Fibroblast of skin of right quadriceps (primary cell): ENCODE measurements around the gene PCED1B.
"Not testable (repeated sequence)": the region's sequence is repeated elsewhere in the genome, so short reads cannot be mapped to it uniquely, and the experiment has no call there.

Source experiments
- DNase-seq: peaks from one replicate; pipeline ENCODE4 v3.0.0-alpha.2; 2013

The PCED1B gene

DNA sequence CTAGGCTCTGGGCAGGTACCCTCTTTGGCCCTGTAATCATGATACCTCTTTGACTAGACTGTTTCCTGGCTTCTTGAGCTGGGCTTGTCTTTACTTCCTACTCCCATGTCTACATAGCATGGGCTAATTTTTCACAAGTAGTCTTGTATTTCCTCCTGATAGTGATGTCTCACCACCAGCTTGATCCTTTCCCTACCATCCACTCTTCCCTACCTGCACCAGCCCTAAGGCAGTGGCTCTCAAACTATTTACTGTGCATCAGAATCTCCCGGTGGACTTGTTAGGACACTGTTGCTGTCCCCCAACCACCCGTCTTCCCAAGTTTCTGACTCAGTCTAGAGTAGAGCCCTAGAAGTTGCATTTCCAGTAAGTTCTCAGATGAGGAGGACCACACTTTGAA is 163.0 kb downstream of the PCED1B start:
- DNase-seq = no peak

DNA sequence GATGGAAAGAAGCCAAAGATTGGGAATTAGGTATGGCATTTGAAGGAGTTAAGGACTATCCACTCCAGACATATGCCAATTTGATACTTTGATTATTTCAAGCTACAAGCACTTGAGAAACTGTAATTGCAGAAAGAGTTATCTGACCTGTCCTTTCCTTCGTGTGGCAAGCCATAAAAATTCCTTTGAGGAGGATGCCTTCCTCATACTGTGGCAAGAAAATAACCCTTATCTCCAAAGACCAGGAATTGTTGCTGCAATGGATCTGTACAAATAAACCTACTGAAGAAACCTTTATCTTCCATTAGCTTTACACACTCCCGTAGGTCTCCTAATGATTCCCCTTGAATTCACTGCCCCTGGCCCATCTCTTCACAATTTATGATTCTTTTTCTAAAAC is 165.4 kb downstream of the PCED1B start:
- no peak for DNase-seq

DNA sequence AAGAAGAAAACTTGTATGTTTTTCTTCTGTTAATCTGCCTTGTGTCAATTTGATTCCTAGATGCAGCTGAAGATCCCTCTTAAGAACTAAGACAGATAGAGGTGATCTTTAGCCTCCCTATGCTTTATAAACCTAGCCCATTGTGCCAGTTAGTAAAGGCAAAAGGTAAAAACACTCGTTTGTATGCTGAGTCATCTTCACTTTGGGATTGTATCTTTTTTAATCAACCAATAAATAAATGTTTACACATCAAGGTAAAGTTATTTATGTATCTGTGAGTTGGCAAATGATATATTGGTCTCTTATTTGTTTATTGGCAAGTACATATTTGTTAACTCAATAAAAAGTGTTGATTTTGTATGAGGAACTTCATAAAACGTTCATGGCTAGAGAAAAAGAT is 166.2 kb downstream of the PCED1B start:
- no peak for DNase-seq

DNA sequence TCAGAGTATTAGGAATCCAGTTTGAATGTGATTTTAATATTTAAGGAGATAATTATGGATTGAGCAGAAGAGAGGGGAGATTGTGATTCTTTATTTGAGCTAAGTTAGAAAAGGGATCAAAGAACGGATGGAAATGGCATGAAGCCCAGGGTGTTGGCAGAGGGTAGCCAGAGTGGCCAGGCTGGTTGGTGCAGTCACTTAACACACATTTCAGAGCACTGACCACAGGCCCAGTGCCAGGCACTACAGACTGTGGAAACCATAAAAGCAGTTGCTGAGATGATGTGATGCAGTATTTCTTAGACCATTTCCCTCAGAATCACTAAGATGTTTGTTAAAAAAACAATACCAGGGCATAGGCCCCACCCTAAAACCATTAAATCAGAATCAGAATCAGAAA is 168.0 kb downstream of the PCED1B start:
- DNase-seq = no peak

DNA sequence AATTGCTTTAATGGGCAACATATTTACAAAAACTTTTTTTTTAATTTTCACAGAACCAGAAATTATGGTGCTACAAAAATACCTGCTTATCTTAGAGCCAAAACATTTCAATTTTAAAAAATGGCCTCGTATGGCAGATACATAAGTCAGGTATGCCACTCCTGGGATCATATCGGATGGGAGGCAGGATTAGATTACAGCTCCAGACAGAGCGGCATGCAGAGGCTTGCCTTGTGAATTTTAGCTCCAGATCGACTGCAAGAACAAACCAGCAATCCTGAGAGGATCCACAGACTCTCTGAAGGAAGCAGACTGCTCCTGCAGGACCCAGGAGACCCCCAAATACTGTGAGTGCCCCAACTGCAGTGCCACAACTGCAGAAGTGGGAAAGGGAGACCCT is 169.7 kb downstream of the PCED1B start:
- no peak for DNase-seq

DNA sequence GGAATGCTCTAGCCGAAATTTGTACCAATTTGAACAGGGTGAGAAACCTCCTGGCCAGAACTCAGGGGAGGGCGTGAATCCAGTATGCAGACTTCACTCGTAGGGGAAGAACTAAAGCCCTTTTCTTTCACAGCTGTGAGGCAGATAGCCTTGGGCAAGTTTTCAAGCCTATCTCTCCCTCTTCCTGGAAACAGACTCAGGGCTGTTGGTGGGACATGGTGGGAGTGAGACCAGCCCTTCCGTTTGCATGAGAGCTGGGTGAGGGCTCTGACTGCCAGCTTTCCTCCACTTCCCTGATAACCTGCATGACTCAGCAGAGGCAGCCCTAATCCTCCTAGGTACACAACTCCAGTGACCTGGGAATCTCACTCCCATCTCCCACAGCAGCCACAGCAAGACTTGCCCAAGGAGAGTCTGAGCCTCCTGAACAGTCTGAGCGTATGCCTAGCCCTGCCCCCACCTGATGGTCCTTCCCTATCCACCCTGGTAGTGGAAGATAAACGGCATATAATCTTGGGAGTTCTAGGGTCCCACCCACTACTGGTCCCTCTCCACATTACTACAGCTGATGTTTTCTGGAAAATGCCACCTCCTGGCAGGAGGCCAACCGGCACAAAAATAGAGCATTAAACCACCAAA is 170.4 kb downstream of the PCED1B start:
- DNase-seq = no peak

DNA sequence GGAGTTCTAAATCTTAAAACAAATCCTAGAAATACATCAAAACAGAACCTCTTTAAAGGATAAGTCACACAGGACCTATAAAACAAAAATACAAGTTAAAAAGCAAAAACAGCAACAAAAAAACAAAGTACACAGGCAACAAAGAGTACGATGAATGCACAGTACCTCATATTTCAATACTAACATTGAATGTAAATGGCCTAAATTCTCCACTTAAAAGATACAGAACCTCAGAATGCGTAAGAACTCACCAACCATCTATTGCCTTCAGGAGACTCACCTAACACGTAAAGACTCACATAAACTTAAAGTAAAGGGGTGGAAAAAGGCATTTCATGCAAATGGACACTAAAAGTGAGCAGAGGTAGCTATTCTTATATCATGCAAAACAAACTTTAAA is 172.5 kb downstream of the PCED1B start:
- DNase-seq = no peak

DNA sequence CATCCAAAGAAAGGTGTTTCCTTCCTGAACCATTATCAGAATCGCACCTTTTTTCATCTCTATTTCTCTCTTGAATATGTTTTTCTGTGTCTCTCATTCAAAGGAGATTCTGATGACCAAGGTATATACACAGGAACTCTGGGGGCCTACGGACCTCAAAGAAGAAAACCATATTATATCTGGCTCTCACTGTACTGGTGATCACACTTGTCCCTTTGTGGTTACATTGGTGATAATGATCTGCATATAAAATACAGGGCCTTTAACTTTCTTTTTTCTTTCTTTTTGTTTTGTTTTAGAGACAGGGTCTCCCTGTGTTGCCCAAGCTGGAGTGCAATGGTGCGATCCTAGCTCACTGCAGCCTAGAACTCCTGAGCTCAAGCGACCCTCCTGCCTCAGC is 185.5 kb downstream of the PCED1B start:
- no peak for DNase-seq

DNA sequence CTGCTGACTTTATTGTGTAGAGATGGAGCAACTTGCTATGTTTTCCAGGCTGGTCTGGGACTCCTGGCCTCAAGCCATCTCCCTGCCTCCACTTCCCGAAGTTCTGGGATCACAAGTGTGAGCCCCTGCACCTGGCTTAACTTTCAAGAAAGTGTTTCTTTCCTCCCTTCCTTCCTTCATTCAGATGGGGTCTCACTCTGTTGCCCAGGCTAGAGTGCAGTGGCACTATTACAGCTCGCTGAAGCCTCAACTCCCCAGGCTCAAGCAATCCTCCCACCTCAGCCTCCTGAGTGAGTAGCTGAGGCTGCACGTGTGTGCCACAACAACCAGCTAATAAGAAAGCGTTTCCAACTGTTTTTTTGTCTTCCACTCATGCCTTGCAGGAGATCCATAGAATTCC is 186.0 kb downstream of the PCED1B start:
- DNase-seq = no peak

DNA sequence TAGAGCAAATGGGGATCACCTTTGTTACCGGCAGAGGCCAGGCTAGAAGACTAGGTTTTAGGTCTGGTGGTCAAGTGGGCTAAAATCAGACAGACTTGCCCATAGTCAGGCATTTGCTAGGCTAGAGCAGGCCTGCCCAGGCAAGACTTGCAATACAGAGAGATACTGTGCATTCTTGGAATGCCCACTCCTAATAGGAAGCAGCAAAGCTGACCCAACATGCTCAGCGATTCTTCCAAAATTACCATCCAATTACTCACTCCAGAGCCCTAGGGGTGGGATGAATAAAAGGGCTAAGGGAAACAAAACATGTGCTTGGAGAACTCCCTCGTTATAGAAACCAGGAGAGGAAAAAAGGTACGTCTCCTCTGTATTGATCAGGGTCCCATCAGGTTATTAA is 188.2 kb downstream of the PCED1B start:
- DNase-seq = no peak

DNA sequence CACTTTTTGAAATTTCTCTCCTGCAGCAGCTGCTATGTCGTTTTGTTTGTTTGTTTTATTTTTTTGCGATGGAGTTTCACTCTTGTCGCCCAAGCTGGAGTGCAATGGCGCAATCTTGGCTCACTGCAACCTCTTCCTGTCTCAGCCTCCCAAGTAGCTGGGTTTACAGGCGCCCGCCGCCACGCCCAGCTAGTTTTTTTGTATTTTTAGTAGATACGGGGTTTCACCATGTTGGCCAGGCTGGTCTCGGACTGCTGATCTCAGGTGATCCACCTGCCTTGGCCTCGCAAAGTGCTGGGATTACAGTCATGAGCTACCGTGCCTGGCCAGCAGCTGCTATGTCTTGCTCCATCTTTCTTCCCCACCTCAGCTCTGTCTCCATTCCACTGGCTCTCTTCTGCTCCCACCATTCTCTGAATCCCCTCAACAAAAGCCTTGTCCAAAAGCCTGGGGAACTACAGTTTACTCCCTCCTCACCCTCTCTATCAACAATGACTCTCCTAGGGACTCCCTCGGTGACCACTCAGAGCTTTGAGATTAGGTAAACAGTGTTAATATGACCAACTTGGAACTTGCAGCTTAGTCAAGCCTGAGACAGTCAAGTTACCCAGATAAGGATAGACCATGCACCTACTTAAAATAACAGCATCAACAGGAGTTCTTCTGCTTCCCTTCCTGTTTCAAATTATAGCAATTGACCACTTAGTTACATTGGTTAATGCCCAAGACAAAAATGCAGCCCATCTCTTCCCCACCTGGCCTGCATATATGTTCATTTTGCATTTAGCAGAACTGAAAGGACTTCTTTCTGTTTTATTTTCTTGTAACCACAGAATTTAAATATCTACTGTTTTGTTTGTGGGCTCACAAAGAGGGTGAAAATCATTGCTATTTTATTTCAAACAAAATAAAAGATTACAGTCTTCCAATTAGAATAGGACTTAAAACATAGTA is 189.4 kb downstream of the PCED1B start:
- DNase-seq = no peak

DNA sequence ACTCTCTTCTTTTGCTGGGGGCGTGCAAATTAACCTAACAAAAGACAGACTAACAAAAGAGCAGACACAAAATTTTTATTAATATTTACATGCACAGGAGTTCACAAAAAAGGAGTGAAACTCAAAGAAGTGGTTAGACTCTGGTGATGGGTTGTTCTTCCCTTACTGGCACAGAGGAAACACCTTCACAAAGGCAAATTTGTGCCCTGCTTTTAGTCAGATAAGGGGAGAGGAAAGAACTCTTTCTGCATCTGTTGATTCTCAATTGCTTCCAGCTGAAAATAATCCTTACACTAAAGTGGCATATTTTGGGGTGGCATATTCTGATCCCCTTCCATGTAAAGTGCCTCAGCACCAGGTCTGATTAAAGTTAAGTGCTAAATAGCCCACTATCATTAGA is 190.5 kb downstream of the PCED1B start:
- no peak for DNase-seq

DNA sequence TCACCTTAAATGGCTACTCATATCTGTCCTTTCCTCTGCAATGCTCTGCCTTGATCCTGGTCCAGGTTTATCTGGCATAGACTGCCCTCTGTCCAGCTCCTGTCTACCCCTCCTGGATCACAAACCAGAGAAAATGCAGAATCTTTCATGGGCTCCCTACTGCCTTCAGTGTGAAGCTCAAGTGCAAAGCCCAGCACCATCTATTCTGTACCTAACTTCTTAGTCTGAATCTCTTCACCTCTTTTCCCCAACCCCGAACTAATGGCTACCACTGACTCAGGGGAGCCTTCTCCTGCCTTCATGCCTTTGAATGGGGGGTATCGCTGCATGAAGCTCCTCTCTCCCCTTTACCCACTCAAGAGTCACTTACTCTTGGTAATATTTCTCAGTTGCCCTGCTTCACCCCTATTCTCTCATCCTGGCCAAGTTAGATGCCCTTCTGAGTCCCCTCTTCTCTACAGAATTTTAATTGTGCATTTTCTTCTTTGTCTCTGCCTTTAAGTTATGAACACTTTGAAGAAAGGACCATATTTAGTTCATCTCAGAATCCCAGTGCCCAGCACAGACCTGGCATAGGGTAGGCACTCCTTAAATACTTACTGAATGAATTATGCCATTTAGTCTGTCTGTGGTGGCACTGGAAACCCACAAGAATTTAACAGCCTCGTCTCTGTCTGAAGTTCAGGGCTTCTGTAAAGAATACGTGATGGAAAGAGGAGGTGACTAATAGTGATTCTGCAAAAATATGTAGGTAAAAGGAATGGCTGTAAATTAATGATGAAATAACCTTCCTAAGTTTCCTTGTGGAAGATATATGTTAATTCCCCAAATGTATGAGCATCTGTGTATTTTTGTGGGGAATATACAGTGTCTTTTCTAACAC is 191.6 kb downstream of the PCED1B start:
- peak; percentile 95 for DNase-seq

DNA sequence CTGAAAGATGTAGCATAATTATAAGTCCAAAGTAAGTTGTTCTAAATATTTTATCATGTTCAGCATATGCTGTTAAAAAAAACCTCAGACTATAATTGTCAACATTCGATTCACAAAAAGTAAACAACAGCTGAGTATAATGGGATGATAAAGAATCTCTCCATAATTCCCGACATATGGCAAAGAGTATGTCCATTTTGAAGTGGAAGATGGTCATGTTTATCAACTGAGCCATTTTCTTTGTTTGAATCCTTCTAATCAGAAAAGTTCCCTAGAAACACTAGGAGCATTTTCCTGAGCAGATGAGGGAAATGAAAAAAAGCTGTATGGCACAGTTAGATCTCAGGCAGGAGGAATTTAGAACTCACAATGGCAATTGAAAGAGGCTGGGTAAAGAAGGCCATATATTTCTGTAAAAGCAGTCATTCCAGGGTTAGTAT is 192.4 kb downstream of the PCED1B start:
- DNase-seq = no peak

DNA sequence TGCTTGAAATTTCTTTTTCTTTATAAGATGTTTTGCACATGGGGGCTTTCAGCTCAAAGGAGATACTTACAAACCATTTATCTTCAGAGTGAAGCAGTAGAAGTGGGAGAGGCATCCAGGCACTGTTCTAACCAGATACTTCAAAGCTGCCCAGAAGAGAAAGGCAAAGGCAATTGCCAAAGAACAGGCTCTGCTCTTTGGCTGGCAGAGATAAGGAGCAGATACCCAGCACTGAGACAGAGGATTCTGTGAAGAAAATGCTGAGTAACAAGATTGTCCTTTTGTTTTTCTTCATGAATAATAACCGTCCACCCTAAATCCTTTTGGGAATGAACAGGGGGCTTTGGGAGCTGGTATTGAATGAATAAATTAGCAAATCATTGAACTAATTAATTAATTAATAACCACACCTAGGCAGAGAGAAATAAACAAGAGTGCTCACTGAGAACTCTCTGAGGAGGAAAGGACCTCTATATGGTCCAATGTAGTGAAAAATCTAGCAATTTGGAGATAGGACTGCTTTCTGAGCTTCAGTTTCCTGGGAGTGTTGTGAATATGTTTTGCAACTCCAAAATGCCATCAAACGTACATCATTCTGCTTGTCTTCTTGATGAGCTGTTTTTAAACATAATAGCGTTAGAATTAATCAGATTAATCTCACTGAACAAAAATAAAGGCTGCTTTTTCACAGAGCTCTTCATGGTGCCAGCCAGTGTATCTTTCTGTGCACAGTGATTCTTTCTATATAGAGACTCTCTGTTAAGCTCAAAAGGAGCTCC is 193.2 kb downstream of the PCED1B start:
- peak; percentile 25 for DNase-seq

DNA sequence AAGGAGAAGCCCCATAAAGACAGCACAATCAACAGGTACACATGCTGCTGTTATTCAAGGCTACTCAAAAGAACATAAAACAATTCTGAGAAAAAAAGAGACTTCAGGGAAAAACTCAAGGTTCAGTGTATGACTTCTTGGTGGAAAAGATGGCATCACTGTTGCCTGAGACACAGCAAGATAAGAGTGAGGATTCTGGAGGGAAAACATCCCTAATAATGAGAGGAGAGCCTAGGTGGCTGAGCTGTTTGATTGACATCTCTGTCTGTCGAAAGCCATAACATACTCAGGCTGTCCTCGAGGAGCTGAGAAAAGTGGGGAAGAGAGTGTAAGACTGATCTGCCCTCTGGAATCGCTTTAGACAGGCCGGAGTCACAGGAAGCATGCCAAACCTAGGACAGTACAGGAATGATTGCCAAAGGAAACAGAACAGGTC is 193.8 kb downstream of the PCED1B start:
- DNase-seq = no peak

DNA sequence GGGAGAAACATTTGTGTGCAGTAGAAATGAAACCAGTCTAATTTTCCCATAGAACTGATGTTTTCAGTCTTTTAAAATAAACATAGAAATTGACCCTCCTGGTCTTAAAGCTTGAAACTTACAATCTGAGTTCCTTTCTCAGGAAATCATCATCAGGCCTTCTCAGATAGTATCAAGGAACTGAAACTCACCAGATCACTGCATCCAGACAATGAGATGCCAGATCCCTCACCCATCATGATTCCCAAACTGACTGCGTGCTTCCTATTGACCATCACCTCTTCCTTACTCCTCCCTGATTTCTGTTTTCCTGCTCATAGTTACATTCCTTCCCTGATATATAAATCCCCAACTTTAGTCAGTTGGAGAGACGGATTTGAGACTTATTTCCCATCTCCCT is 195.3 kb downstream of the PCED1B start:
- no peak for DNase-seq

DNA sequence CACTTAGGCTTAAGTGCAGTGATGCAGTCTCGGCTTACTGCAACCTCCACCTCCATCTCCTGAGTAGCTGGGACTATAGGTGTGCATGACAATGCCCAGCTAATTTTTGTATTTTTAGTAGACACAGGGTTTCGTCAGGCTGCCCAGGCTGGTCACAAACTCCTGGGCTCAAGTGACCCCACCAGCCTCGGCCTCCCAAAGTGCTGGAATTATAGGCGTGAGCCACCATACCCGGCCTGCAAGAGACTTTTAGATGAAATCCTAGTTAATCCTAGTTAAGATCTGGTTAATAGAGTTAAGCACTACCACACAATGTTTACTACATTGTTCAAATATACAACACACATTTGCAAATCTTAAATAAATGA is 196.8 kb downstream of the PCED1B start:
- no peak for DNase-seq

DNA sequence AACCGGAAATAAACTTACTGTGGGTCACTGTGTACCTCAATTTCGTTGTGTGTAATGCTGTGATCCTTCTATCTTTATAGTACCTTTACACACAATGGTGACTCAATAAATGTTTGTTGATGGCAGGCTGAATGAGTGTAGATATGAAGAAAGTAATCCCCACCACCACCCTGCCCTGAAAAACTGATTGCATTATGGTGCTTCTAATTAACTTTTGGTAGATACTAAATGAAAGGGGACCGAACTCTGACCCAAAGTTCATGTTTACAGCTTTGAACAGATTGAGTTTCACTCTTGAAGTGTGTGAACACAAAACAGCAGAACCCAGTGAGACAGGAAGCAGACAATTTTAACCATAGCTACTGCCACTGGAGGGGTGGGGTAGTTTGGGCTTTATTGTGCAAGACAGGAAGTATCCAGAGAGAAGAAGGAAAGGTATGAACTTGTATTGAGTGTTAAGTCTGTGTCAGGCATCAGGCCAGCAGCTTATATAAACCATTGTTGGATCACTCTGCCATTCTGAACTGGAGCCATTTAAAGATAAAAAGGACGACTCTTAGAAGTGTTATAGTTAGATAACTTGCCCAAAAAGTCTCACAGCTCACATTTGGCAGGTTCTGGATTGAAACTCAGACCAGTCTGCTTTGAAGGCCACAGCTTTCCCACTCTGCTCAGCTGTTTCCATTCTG is 197.3 kb downstream of the PCED1B start:
- peak; percentile 77 for DNase-seq

DNA sequence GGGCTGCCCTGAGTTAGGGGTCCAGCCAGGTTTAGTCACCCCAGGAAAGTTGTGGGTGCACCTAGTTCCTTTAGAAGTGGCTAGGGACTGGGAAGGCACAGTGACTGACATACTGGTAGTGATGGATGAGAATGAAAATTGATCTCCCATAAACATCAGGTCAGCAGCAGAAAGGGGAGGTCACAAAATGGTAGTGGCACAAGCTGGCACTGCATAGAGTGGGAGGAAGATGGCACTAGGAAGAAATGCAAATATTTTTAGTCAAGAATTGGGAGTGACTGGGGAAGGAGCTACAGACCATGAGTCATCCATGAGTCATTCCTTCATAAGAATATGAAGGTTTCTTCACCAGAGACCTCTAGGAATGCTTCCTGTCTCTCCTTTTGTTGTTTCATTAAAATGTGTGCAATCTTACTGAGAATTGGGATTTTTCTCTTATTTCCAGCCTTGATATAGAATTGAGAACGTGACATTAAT is 198.6 kb downstream of the PCED1B start:
- DNase-seq = peak; percentile 92

DNA sequence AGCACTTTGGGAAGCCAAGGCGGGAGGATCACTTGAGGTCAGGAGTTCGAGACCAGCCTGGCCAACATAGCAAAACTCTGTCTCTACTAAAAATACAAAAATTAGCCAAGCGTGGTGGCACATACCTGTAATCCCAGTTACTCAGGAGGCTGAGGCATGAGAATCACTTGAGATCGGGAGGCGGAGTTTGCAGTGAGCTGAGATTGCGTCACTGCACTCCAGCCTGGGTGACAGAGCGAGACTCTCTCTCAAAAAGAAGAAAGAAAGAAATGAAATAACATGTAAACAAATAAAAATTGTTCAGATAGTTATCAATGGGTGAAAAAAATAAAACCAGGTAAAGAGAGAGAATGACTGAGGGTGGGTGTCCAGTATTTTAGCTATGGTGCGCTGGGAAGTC is 200.3 kb downstream of the PCED1B start:
- DNase-seq = not testable (repeated sequence)
